Stomach smooth muscle (tissue), 2 donors: ENCODE results near the gene ELMO3.

Source experiments
- H3K27ac ChIP-seq: one replicate; pipeline ENCODE4 v1.7.0; 2013; ENCODE audit warnings: mild to moderate bottlenecking, low read length, inconsistent platforms
- H3K27me3 ChIP-seq, 2 donors: one replicate each; pipeline ENCODE4 v1.7.0; 2013; ENCODE audit warnings: low read length in 2 of 2; ENCODE audit not compliant: insufficient read depth in 2 of 2, control insufficient read depth in 1 of 2
- H3K36me3 ChIP-seq, 2 donors: one replicate each; pipeline ENCODE4 v1.7.0; 2013; ENCODE audit warnings: low read length in 2 of 2; ENCODE audit not compliant: control insufficient read depth in 2 of 2, insufficient read depth in 2 of 2
- H3K4me1 ChIP-seq: one replicate; pipeline ENCODE4 v1.7.0; 2013; ENCODE audit warnings: low read length; ENCODE audit not compliant: control insufficient read depth, insufficient read depth
- H3K4me3 ChIP-seq, 2 donors: one replicate each; pipeline ENCODE4 v1.7.0; 2013; ENCODE audit warnings: low read length in 2 of 2
- H3K9ac ChIP-seq, 2 donors: one replicate each; pipeline ENCODE4 v1.7.0; 2013; ENCODE audit warnings: low read length in 2 of 2, mild to moderate bottlenecking in 1 of 2
- H3K9me3 ChIP-seq, 2 donors: one replicate each; pipeline ENCODE4 v1.7.0; 2013; ENCODE audit warnings: low read length in 2 of 2; ENCODE audit not compliant: control insufficient read depth in 2 of 2
- donor health status: healthy.
- donor health status: Pancreatic carcinoma.

The ELMO3 gene

GRCh38 chr16:67199808-67200198 is 872 bp downstream of the ELMO3 start:
- Histone ChIP-seq H3K4me3 (no peak overlapping the region), H3K27ac (no peak overlapping the region), H3K27me3 (no peaks in the 10 kb centered on the region), H3K9ac (no peak overlapping the region), H3K36me3 (peaks cover 30 to 35% of the 10 kb centered on the region in 2 donors), H3K4me1 (peaks cover 9% of the 10 kb centered on the region), H3K9me3 (no peaks in the 10 kb centered on the region)

- Histone ChIP-seq H3K27me3 (no peaks in the 10 kb centered on the region), H3K4me1 (peaks cover 9% of the 10 kb centered on the region), H3K9me3 (no peaks in the 10 kb centered on the region), H3K9ac (no peak overlapping the region), H3K36me3 (peaks cover 24 to 28% of the 10 kb centered on the region in 2 donors), H3K4me3 (no peak overlapping the region), H3K27ac (no peak overlapping the region)
These were observed 1.6 kb downstream of the ELMO3 start for GRCh38 chr16:67200491-67200890.

GRCh38 chr16:67201411-67202345 is 2.7 kb downstream of the ELMO3 start:
- Histone ChIP-seq H3K27ac (no peak overlapping the region), H3K27me3 (no peaks in the 10 kb centered on the region), H3K4me1 (peaks cover 9% of the 10 kb centered on the region), H3K9me3 (no peaks in the 10 kb centered on the region), H3K4me3 (no peak overlapping the region), H3K9ac (no peak overlapping the region), H3K36me3 (peaks cover 16 to 17% of the 10 kb centered on the region in 2 donors)

GRCh38 chr16:67202426-67202825 is 3.5 kb downstream of the ELMO3 start:
- H3K36me3 ChIP-seq, result peaks cover 9% of the 10 kb centered on the region in 2 donors
- H3K4me3 ChIP-seq, result no peak overlapping the region
- H3K9me3 ChIP-seq, result no peaks in the 10 kb centered on the region
- no peak overlapping the region for H3K9ac ChIP-seq
- no peaks in the 10 kb centered on the region for H3K27me3 ChIP-seq
- peaks cover 9% of the 10 kb centered on the region for H3K4me1 ChIP-seq
- no peak overlapping the region for H3K27ac ChIP-seq

- H3K9me3 ChIP-seq, result no peaks in the 10 kb centered on the region
- H3K27ac ChIP-seq, result no peak overlapping the region
- peaks cover 8% of the 10 kb centered on the region for H3K4me1 ChIP-seq
- H3K4me3 ChIP-seq, result no peak overlapping the region
- H3K36me3 ChIP-seq, result peaks cover 3 to 6% of the 10 kb centered on the region in 2 donors
- H3K9ac ChIP-seq, result no peak overlapping the region
- H3K27me3 ChIP-seq, result no peaks in the 10 kb centered on the region
These were observed 4.1 kb downstream of the ELMO3 start for GRCh38 chr16:67202956-67203493.

GRCh38 chr16:67204076-67204475 is 5.1 kb downstream of the ELMO3 start:
- Histone ChIP-seq H3K9ac (no peak overlapping the region), H3K27ac (no peak overlapping the region), H3K4me1 (peaks cover under 1% of the 10 kb centered on the region), H3K4me3 (no peak overlapping the region), H3K9me3 (no peaks in the 10 kb centered on the region), H3K36me3 (peaks cover 0 to 6% of the 10 kb centered on the region in 2 donors), H3K27me3 (no peaks in the 10 kb centered on the region)

- H3K9me3 ChIP-seq, result no peaks in the 10 kb centered on the region
- no peak overlapping the region for H3K27ac ChIP-seq
- H3K4me1 ChIP-seq, result no peaks in the 10 kb centered on the region
- peaks cover 0 to 6% of the 10 kb centered on the region in 2 donors for H3K36me3 ChIP-seq
- H3K4me3 ChIP-seq, result no peak overlapping the region
- H3K27me3 ChIP-seq, result no peaks in the 10 kb centered on the region
- no peak overlapping the region for H3K9ac ChIP-seq
These were observed 7.4 kb downstream of the ELMO3 start for GRCh38 chr16:67206129-67206837.

- Histone ChIP-seq H3K27ac (no peak overlapping the region), H3K36me3 (peaks cover 0 to 8% of the 10 kb centered on the region in 2 donors), H3K9ac (no peak overlapping the region), H3K9me3 (no peaks in the 10 kb centered on the region), H3K4me1 (no peaks in the 10 kb centered on the region), H3K27me3 (no peaks in the 10 kb centered on the region), H3K4me3 (no peak overlapping the region)
These were observed 7.9 kb downstream of the ELMO3 start for GRCh38 chr16:67206838-67207248.

- peaks cover 0 to 8% of the 10 kb centered on the region in 2 donors for H3K36me3 ChIP-seq
- H3K9me3 ChIP-seq, result no peaks in the 10 kb centered on the region
- H3K4me3 ChIP-seq, result no peak overlapping the region
- no peaks in the 10 kb centered on the region for H3K27me3 ChIP-seq
- no peak overlapping the region for H3K27ac ChIP-seq
- no peaks in the 10 kb centered on the region for H3K4me1 ChIP-seq
- H3K9ac ChIP-seq, result no peak overlapping the region
These were observed 8.5 kb downstream of the ELMO3 start for GRCh38 chr16:67207249-67208091.
